Activated naive CD4-positive, alpha-beta T cell treated with anti-CD3 and anti-CD28 coated beads, Interleukin-2, amount 50 U/mL, for 72 hours (primary cell): ENCODE data around the gene CXCR4. TPM values are rescaled to one million over a fixed set of nuclear protein-coding genes. Genes with fewer than 3 reads are reported as not detected.
"Not testable (repeated sequence)": the region's sequence is repeated elsewhere in the genome, so short reads cannot be mapped to it uniquely, and the experiment has no call there.

ENCODE experiments used
- ATAC-seq, 2 donors: fragments of 150-1000 bp; cut with Tn5 transposase; 2 replicates each; pipeline ENCODE4 v1.10.0; 2021; ENCODE audit warnings: mild to moderate bottlenecking in 2 of 2, moderate library complexity in 2 of 2
- DNase-seq, 2 donors: peaks; one replicate each; pipeline ENCODE4 v3.0.0; 2021 to 2022; ENCODE audit warnings: low spot score in 2 of 2
- H3K27ac Mint-ChIP-seq, 2 donors: one replicate each; pipeline ENCODE4 v1.8.0; 2022; ENCODE audit warnings: mild to moderate bottlenecking in 2 of 2, mixed read lengths in 2 of 2
- H3K36me3 Mint-ChIP-seq, 2 donors: one replicate each; pipeline ENCODE4 v1.8.0; 2022; ENCODE audit warnings: mixed read lengths in 2 of 2
- H3K9me3 Mint-ChIP-seq, 2 donors: one replicate each; pipeline ENCODE4 v1.8.0; 2022; ENCODE audit warnings: mixed read lengths in 2 of 2
- total RNA-seq, 2 donors: library from RNA; stranded (reverse); gene quantifications; one replicate each; pipeline ENCODE4 v1.2.3, GENCODE V29; 2022

The CXCR4 gene
- total RNA-seq, 2 donors from 2014 or later: 104 to 196 TPM

DNA sequence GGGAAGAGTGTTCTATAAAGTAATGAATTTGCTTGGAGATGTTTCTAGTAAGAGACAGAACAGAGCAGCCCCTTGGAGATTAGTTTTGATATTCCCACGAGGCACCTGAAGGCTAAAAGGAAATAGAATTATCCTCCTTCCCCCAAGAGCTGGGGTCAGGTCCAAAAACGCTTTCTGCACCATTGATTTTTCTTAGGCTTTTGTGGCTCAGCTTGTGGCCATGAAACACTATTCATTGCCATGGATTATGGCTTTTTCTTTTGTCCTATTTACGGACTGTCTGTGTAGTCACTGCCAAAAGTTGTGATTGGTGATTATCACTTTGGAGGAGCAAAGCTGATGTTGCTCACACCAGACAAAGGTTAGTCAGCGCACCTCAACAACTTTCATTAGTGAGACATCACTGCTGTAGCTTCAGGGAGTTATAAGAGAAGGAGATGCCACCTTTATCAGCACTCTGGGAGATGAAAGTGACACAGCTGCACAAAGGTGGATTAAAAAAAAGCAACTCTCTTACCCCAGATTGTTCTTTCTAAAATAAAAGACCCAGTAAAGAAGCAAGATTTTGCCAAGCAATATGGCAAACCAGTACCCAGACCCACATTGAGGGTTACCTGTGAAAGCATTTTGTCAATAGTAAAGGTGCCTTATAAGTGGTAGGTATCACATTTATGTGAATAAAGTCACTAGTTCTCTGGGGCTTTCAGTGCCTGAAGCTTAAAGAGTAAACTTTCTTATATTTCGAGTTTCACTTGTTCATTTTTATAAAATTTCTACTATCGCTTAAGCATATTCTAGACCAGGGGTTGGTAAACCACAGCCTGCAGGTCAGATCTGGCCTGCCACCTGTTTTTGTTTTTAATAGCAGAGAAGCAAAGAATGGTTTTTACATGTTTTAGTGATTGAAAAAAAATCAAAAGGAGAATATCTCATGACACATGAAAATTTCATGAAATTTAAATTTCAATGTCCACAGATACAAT lies 10.6 kb downstream of the CXCR4 start:
- DNase-seq (no peak), ATAC-seq (peak in 1 of 2 donors; percentile 37)
- Mint-ChIP-seq H3K9me3 (peaks cover 0 to 2% of the 10 kb centered on the region in 2 donors), H3K36me3 (peaks cover 0 to 3% of the 10 kb centered on the region in 2 donors), H3K27ac (no peak overlapping the region)

DNA sequence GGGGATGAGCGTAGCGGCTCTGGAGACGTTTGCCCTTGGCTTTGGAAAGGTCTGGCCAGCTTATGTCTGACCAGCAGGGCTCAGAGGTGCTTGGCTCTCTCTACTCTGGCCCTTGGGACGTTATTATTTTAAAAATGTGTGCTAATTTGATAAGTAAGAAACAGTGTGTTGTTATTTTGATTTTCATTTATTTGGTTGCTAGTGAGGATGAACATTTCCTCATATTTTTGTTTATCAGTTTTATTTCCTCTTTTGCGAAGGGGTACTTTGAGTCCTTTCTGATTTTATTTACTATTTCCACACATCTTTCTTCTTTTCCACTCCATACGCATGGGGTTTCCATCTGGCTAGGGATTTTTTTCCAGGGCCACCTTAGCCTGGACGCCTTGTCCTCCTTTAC lies 11.4 kb downstream of the CXCR4 start:
- H3K9me3 Mint-ChIP-seq: peaks cover 0 to 5% of the 10 kb centered on the region in 2 donors
- DNase-seq: no peak
- no peak for ATAC-seq
- no peaks in the 10 kb centered on the region for H3K36me3 Mint-ChIP-seq
- H3K27ac Mint-ChIP-seq: no peak overlapping the region

DNA sequence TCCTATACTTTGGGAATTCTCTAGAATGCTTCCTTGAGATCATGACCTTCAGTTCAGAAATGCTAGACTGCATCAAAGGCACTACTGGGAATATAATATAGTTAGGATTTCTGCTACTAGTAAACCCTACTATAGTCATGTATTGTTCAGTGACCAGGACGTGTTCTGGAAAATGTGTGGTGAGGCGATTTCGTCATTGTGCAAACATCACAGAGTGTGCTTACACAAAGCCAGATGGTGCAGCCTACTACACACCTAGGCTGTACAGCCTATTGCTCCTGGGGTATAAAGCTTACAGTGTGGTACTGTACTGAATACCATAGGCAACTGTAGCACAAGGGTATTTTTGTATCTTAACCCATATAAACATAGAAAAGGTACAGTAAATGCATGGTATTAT lies 13.0 kb downstream of the CXCR4 start:
- peaks cover 0 to 6% of the 10 kb centered on the region in 2 donors for H3K36me3 Mint-ChIP-seq
- H3K27ac Mint-ChIP-seq: no peak overlapping the region
- ATAC-seq (no peak), DNase-seq (no peak)
- H3K9me3 Mint-ChIP-seq: peaks cover 0 to 11% of the 10 kb centered on the region in 2 donors

DNA sequence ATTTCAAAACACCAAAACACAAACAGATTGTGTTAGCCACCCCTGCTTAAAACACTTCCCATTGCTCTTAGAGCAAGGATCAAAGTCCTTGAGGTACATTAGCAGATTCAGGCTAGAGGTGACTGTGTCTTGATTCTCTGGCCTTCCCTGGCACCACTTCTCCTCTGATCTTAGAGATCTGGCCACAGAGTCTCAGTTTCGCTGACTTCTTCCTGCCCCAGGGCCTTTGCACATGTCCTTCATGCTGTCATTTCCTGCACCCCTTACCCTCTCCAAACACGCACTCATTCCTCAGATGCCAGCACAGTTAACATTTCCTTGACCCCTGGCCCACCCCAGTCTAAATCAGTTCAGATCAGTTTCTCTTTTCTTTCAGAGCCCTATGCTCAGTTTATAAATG lies 16.9 kb downstream of the CXCR4 start:
- no peak for DNase-seq
- Mint-ChIP-seq H3K36me3 (peaks cover 0 to 6% of the 10 kb centered on the region in 2 donors), H3K27ac (peak overlapping the region; percentile 14 to 61), H3K9me3 (peaks cover 0 to 11% of the 10 kb centered on the region in 2 donors)
- peak; percentile 43 to 96 for ATAC-seq

DNA sequence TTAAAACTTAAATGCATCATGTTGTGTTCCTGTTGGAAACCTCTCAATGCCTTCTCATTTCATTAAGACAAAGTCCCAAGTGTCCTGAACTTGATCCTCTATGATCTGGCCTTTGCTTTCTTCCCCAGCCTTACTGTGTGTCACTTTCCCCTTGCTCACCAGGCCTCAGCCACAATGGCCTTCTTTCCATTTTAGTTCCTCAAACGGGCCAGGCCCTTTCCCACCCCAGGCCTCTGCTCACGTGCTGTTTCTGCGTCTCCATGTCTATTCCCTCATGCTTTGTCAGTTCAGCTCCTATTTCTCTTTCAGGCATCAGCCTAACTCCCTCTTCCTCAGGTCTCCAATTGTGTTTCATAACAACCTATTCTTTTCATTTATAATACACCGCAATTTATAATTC lies 19.5 kb downstream of the CXCR4 start:
- DNase-seq (no peak), ATAC-seq (no peak)
- H3K36me3 Mint-ChIP-seq: peaks cover 0 to 6% of the 10 kb centered on the region in 2 donors
- H3K27ac Mint-ChIP-seq: peak overlapping the region in 1 of 2 donors; percentile 36
- H3K9me3 Mint-ChIP-seq: peaks cover 0 to 11% of the 10 kb centered on the region in 2 donors

DNA sequence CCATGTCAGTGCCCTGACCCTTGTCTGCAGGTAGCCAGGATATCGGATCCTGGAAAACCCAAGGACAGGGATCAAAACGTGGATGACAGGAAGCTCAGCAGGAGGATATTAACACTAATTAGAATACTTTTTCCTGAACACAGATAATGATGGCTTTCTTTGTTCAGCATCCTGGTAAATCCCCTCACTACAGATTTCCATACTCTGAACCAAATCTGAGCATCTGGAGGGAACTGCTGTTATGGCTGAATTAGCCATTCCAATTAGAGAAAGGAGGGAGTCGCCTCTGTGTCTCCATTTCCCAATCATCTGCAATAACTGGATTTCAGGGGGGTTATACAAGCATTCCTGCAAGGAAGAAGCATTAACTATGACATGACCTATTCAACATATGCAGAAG lies 24.4 kb downstream of the CXCR4 start:
- no peak for DNase-seq
- H3K36me3 Mint-ChIP-seq: peaks cover 0 to 5% of the 10 kb centered on the region in 2 donors
- peaks cover 0 to 4% of the 10 kb centered on the region in 2 donors for H3K9me3 Mint-ChIP-seq
- H3K27ac Mint-ChIP-seq: no peak overlapping the region
- no peak for ATAC-seq

DNA sequence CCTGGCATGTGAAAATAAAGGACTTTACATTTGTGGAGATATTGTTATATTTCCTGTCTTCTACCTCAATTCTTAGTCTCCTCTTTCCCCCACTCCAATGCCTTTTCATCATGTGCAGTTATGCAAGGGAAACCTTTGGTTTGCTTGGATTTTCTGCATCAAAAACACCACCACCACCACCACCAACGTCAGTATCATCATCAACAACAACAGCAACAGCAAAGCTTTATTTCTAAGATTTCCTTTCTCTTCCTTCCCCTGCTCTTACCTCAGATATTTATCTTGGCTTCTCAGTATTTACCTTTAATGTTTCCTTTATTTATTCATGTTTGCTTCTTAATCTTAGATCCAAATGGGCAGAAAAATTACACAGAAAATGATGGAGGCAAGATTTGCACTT lies 26.1 kb downstream of the CXCR4 start:
- H3K36me3 Mint-ChIP-seq: peaks cover 0 to 5% of the 10 kb centered on the region in 2 donors
- H3K9me3 Mint-ChIP-seq: peaks cover 0 to 4% of the 10 kb centered on the region in 2 donors
- no peak for ATAC-seq
- H3K27ac Mint-ChIP-seq: no peak overlapping the region
- no peak for DNase-seq

DNA sequence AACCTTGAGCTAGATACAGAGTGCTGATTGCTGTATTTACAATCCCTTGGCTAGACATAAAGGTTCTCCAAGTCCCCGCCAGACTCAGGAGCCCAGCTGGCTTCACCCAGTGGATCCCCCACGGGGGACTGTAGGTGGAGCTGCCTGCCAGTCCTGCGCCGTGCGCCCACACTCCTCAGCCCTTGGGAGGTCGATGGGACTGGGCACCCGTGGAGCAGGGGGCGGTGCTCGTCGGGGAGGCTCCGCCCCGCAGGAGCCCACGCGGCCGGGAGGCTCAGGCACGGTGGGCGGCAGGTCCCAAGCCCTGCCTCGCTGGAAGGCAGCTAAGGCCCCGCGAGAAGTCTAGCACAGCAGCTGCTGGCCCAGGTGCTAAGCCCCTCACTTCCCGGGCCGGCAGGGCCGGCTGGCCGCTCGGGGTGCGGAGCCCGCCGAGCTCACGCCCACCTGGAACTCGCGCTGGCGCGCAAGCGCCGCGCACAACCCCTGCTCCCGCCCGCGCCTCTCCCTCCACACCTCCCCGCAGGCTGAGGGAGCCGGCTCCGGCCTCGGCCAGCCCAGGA lies 30.0 kb downstream of the CXCR4 start:
- DNase-seq, ATAC-seq, H3K36me3 Mint-ChIP-seq, H3K27ac Mint-ChIP-seq: not testable (repeated sequence)
- H3K9me3 Mint-ChIP-seq: peaks cover 0 to 12% of the 10 kb centered on the region in 2 donors

DNA sequence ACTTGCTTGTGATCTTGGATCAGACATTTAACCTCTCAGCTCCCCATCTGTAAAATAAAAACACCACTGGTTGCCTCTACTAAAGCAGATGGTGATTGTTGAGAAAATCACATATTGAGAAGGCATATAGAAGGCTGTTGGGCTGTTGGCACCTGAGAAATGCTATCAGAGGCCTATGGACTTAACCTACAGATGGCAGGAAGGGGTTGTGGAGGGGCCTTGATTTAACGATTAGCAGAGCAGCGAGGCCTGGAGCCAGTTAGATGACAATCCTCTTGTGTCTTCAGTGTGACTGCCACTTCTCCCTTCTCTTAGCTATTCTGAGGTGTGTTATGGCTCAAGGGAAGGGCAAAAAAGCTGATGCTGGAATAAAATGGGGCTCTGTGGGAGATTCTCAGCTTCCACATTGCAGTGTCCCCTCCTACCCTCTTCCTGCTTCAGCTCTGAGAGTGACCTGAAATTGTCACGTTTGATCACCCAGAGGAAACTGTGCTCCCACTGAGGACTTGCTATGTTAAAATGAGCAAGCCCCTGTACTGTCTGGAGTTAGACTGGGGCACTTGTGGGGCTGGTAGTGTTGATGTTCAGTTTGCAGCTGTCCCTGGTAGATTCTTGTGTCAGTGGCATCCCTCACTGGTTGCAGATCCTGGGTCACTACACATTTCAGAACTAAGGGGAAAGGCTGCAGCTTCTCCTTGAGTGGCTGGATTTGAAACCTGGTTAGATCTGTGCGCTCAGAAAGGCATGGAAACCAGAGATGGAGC lies 31.5 kb downstream of the CXCR4 start:
- peaks cover 0 to 5% of the 10 kb centered on the region in 2 donors for H3K36me3 Mint-ChIP-seq
- no peak for DNase-seq
- no peak for ATAC-seq
- H3K9me3 Mint-ChIP-seq: peaks cover 0 to 12% of the 10 kb centered on the region in 2 donors
- peak overlapping the region in 1 of 2 donors; percentile 63 for H3K27ac Mint-ChIP-seq

DNA sequence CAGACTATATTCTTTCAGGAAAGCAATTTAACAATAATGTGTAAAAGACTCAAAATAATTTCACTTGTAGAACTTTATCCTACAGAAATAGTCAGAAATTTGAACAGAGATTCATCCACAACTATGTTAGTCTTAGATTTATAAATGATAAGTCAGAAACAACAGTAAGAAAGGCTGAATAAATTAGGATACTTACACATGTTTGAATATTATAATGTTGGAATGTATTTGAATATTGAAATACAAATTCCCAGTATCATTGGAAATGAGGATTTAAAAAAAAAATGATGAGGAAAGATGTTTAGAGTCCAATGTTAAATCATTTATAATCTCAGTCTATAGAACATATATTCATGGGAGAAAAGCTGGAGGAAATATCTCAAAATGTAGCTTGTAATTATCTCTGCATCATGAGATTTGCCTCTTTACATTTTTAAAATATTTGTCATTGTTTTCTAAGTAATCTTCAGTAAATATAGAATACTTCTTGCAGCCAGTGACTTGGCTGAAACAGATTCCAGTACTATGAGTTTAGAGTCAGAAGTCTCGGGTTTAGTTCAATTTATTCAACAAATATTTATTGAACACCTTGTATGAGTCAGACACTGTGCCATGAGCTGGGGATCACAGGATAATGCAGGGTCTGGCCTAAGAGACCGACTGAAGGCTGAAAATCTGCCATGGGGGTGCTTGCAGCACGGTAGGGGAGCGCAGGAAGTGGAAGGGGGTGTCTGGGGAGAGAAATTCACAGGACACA lies 32.3 kb downstream of the CXCR4 start:
- Mint-ChIP-seq H3K9me3 (peaks cover 0 to 12% of the 10 kb centered on the region in 2 donors), H3K27ac (no peak overlapping the region), H3K36me3 (peaks cover 0 to 5% of the 10 kb centered on the region in 2 donors)
- ATAC-seq (no peak), DNase-seq (no peak)

DNA sequence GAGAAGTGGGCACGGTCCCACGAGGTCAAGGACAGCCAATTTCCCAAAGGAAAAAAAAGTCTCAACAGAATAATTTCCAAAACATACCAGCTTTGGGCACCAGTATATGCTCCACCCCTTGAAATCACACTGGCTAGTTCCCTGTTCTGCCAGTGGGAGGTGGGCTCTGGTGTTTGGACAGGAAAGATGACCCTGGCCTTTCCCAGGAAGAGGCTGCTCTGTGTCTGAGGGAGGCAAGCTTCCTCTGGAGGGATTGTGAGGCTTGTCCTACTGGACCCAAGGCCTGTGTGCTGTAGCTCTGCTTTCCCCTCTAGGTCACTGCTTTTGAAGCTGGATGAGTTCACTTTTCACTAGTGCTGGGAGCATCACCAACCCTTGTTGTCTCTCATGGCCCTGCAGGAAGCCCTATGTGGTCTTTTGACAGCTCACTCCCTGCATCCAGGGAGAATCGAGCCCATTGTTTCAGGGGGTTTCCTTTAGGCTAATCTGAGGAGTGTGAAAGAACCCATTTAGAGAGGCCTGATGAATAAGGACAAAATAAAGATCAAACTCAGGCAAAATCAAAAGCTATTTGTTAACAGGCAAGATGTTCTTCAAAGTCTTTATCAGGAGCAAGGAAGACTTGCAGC lies 36.3 kb downstream of the CXCR4 start:
- DNase-seq (no peak), ATAC-seq (no peak)
- Mint-ChIP-seq H3K27ac (no peak overlapping the region), H3K9me3 (peaks cover 0 to 27% of the 10 kb centered on the region in 2 donors), H3K36me3 (peaks cover 0 to 22% of the 10 kb centered on the region in 2 donors)

DNA sequence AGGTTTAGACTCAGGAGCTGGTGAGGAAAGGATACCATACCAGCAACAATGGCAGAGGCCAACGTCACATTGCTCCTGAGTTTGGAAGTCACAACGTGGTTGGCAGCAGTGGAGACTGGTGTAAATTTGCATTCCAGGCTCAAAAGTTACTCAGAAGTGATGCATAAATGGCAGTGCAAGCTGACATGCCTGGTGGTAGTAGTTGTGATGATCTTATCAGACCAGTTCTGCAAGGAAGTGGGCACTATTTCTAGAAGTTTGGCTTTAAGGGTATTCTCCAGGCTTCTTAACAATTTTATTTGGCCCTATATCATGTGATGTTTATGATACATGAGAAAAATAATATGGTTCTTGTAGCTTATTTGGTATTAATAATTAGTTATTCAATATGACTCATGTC lies 37.8 kb downstream of the CXCR4 start:
- DNase-seq (no peak), ATAC-seq (no peak)
- H3K9me3 Mint-ChIP-seq: peaks cover 0 to 33% of the 10 kb centered on the region in 2 donors
- peak overlapping the region in 1 of 2 donors; percentile 4 for H3K27ac Mint-ChIP-seq
- H3K36me3 Mint-ChIP-seq: peaks cover 0 to 25% of the 10 kb centered on the region in 2 donors

DNA sequence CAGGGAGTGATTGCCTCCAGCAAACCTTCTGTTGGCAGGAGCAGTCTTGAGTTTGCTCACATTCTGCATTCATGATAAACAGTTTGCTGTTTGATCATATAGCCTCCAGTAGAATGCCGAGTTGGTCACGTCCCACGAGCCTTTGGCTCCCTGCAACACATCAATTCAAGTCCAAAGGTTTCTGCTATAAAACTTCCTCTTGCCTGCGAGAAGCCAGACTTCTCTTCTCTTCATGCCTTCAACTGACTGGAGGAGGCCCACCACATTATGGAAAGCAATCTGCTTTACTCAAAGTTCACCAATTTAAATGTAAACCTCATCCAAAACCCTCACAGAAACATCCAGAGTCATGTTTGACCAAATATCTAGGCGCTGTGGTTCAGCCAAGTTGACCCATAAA lies 40.8 kb downstream of the CXCR4 start:
- H3K36me3 Mint-ChIP-seq: peaks cover 4 to 41% of the 10 kb centered on the region in 2 donors
- no peak for DNase-seq
- H3K27ac Mint-ChIP-seq: no peak overlapping the region
- peaks cover 5 to 36% of the 10 kb centered on the region in 2 donors for H3K9me3 Mint-ChIP-seq
- ATAC-seq: no peak

DNA sequence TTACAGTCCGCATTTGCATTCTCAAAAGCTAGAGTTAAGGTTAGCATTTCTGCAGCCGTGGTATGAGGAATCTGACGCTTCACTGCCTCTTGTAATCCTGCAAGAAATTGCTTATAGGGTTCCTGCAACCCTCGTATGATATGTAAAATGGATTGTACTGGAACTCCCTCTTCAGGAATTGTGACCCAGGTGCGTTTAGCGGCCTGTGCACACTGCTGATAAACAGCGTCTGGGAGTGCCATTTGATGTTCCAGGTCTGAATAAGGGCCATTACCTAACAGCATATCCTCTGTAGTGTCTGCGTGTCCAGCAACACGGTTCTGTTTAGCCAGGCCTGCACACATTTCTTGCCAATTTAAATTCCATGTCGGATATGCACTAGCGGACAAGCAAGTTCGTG lies 42.5 kb downstream of the CXCR4 start:
- peaks cover 4 to 57% of the 10 kb centered on the region in 2 donors for H3K36me3 Mint-ChIP-seq
- DNase-seq: no peak
- H3K9me3 Mint-ChIP-seq: peaks cover 5 to 52% of the 10 kb centered on the region in 2 donors
- no peak overlapping the region for H3K27ac Mint-ChIP-seq
- no peak for ATAC-seq

DNA sequence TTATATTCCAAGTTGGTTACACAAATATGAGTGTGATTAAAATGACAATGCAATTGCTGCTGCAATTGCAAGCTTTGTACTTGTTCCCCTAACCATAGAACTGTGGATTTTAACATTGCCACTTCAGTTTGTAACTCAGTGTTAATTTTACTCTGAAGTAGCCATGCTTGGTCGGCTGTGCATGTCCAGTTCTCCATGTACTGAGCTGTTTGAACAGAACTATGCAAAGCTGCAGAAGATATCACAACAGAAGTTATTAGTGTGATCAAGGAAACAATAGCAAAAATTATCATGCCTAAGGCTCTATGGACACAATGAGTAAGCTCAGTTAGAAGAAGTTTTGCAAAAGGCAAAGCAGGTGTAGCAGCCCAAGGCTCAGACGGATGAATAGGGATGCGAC lies 45.3 kb downstream of the CXCR4 start:
- DNase-seq (no peak), ATAC-seq (no peak)
- Mint-ChIP-seq H3K9me3 (peaks cover 5 to 32% of the 10 kb centered on the region in 2 donors), H3K36me3 (peaks cover 4 to 51% of the 10 kb centered on the region in 2 donors), H3K27ac (no peak overlapping the region)

DNA sequence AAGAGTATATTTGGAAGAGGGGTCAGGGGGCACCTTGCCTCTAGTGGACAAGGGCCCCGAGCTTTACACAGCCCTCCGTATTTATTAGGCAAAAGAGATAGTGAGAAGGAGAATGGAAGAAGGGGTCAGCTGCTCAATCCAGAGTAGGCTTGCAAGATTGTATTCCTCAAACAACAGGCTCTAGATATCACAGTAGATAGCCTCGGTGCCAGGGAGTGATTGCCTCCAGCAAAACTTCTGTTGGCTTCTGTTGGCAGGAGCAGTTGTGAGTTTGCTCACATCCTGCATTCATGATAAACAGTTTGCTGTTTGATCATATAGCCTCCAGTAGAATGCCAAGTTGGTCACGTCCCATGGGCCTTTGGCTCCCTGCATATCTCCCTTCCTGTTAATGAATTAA lies 46.1 kb downstream of the CXCR4 start:
- not testable (repeated sequence) for ATAC-seq, DNase-seq, H3K27ac Mint-ChIP-seq
- H3K36me3 Mint-ChIP-seq: peaks cover 4 to 45% of the 10 kb centered on the region in 2 donors
- peaks cover 5 to 32% of the 10 kb centered on the region in 2 donors for H3K9me3 Mint-ChIP-seq
